GM12801 (cell line): ENCODE measurements around the gene UNK.

Experiments
- TF ChIP-seq, protein P1 (sequence below): IDR thresholded peaks from one replicate; pipeline ENCODE4 v1.5.1; 2011; ENCODE audit warnings: control low read depth; ENCODE audit not compliant: insufficient read length; ENCODE audit errors: extremely low read depth

The UNK gene

DNA sequence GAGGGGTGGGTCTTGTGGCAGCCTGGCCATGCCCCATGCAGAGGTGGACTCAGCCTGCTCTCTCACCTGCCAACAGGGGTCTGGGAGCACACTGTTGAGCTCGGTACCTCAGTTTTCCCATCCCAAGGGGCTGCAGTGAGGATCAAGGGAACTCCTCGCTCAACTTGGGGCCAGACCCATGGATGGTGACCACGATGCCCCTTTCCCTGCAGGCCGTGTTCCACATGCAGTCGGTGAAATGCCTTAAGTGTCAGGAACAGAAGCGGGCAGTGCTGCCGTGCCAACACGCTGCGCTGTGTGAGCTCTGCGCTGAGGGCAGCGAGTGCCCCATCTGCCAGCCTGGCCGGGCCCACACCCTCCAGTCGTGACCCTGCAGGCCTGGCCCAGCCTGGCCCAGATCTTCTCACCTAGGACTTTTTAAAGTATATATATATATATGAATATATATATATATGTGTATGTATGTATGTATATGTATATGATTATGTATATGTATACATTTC, 39.5 kb downstream of the UNK start:
- TF ChIP-seq, protein P1, sequence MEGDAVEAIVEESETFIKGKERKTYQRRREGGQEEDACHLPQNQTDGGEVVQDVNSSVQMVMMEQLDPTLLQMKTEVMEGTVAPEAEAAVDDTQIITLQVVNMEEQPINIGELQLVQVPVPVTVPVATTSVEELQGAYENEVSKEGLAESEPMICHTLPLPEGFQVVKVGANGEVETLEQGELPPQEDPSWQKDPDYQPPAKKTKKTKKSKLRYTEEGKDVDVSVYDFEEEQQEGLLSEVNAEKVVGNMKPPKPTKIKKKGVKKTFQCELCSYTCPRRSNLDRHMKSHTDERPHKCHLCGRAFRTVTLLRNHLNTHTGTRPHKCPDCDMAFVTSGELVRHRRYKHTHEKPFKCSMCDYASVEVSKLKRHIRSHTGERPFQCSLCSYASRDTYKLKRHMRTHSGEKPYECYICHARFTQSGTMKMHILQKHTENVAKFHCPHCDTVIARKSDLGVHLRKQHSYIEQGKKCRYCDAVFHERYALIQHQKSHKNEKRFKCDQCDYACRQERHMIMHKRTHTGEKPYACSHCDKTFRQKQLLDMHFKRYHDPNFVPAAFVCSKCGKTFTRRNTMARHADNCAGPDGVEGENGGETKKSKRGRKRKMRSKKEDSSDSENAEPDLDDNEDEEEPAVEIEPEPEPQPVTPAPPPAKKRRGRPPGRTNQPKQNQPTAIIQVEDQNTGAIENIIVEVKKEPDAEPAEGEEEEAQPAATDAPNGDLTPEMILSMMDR = no peak

DNA sequence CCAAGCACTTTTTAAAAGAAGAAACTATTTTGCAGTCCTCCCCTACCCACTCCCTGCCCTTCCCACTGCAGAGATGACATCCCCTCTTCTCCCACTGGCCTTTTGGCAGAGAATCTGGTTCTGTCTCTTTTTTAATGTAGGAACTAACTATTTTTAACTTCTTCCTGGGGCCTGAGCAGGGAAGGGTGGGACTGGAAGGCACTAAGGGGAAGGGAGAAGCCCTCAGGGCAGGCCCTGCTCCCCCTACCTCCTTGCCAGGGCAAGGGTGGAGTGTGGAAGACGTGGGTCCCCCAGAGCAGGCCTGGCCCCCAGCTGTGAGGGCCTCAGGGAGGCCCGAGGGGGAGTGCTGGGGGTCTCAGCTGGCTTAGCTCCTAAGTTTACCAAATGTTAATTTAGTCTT, 40.1 kb downstream of the UNK start:
- TF ChIP-seq, protein P1 = no peak

DNA sequence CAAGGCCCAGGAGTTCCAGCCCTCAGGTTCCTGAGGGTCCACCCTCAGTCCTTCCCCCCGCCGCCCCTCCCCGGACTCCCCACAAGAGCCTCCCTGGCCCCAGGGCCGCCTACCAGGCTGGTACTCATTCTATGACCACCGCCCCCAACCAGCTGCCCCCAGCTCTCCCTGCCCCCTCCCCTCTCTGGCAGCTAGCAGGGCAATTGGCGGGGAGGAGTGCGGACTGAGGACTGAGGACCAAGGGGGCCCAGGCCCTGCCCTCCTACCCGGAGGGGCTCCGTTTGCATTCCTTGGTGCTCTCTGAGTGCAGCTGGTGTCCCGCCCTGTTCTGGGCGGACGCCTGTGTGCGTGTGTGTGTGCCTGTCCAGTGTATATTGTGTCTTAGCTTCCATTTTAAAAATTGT, 40.5 kb downstream of the UNK start:
- TF ChIP-seq, protein P1 = no peak

DNA sequence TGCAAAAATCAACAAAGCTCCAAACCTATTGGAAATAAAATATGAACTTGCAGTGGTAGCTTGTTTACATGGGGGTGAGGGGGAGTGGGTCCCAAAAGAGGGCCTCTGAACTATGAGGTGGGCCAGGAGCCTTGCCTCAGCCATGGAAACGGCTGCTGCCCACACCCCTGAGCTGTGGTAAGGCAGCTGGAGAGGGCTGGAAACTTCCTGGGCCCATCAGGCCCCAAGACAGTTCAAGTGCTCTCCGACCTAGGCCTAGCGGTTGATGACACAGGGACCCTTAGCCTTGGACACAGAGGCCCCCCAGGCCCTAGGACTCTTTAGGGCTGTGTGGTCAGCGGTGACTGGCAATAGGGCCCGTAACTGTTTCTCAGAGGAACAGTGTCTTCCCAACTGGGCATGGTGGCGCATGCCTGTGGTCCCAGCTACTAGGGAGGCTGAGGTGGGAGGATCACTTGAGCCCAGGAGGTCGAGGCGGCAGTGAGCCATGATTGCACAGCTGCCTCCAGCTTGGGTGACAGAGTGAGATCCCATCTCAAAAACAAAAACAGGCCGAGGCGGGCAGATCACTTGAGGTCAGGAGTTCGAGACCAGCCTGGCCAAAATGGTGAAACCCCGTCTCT, 41.3 kb downstream of the UNK start:
- TF ChIP-seq, protein P1 = no peak

DNA sequence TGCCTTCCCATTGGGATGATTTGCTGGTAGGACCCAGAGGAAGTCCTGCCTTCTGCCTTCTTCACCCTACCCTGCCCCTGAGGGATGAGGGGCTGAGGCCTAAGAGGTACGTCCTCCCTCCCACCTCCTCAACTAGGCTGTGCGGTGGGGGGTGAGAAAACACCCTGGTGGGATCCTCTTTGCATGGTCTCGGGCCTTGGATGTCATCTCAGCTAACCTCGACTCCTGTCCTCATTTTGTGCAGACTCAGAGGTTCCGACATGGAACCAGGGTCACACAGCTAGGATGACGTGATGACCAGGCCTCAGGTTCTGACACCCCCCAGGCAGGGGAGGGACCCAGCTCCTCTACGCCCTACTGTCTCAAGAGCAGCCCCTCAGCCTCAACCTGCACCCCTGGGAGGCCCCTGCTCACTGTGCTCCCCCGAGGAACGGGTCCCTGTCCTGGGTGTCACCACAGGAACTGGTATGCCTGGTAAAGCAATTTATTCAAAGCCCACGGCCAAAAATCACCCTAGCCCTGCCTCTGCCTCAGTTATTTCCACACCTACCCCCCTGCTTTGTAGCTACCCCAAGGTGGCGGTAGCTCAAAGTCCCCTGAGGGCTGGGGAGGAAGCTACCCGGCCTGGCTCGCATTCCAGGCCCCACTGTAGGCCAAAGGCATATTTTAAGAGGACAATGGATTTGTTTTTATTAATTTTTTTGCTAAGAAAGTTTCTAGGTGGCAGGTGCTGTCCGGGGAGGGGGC, 42.1 kb downstream of the UNK start:
- TF ChIP-seq, protein P1 = no peak

DNA sequence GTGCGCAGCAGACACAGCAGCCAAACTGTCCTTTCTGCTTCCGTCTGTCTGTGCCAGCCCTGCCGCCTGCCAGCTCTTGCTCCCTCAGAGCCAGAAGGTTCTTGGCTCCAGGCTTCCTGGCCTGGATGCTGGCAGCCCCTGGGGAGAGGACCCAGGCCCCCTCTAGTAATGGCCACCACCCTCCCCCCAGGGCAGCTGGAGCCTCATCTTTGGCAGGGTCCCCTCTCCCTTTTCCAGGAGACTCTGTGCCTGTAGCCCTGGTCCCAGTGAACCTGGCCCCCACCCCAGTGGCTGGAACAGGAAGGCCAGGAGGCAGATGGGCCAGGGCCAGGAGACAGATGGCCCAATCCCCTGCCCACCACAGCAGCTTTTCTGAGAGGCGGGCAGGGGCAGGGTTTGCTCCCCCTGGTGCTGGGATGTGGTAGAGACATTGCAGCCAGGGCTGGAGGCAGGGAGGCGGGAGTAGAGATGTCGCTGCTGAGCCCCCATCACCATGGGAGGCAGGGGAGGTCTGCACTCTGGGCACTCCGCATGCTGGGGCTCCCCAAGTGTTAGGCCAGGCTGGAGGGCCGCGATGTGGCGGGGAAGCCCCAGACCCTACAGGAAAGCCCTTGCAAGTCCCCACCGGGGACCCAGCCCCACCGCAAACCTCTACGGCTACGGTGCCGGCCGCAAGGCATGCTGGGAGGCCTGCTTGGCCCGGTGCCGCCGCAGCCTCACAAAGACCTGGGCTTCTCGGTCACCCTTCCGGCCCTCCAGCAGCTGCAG, 42.9 kb downstream of the UNK start:
- TF ChIP-seq, protein P1 = no peak

DNA sequence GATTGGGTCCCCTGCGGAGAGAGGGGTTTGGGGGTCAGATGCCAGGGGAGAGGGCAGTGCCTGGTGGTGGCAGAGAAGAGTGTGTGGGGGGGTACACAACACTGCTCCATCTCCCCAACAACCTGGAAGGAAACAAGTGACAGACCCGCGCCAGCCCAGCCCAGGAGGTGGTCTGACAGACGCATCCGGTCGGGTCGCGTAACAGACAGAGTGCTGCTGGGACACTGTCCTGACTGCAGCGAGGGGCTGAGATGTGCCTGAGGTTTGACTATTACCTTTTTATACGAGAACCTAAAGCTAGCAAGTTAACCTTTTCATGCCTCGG, 43.4 kb downstream of the UNK start:
- TF ChIP-seq, protein P1 = no peak
